H1 (cell line): ENCODE measurements around the gene DPP10. TPM values are rescaled to one million over a fixed set of nuclear protein-coding genes. Genes with fewer than 3 reads are reported as not detected.

Experiments used
- CTCF ChIA-PET: fragments of 300-600 bp; sonication (Branson Sonifier 250); formaldehyde crosslinking; loops from one replicate; lab custom pipeline; 2021; ENCODE audit not compliant: partially characterized antibody; lab: Charles Lee
- POLR2A ChIA-PET: fragments of 300-600 bp; sonication (Branson Sonifier 250); formaldehyde crosslinking; loops from one replicate; lab custom pipeline; 2021; ENCODE audit warnings: inconsistent platforms; ENCODE audit not compliant: partially characterized antibody; lab: Charles Lee
- DNase-seq, 2 experiments: peaks; one replicate each; pipeline versions ENCODE4 v3.0.0 to v3.0.0-alpha.2; 2010 to 2022; ENCODE audit warnings: low spot score in 2 of 2, low read depth in 1 of 2, mixed read lengths in 1 of 2
- FAIRE-seq: peaks from 2 replicates; lab custom pipeline; 2011; peaks lifted over from hg19 to GRCh38; lab: Jason Lieb, UNC
- H2AFZ ChIP-seq: 2 replicates; pipeline ENCODE4 v1.8.1; 2012; ENCODE audit warnings: low read length, inconsistent platforms
- H2AK5ac ChIP-seq: 2 replicates; pipeline ENCODE4 v1.6.1; 2013; ENCODE audit warnings: low read depth, low read length
- H2BK120ac ChIP-seq: replicated peaks from 2 replicates; pipeline ENCODE3; 2013; ENCODE audit warnings: low read depth, low read length, inconsistent platforms
- H2BK12ac ChIP-seq: 2 replicates; pipeline ENCODE4 v1.6.1; 2013; ENCODE audit warnings: low read depth, low read length
- H2BK15ac ChIP-seq: 2 replicates; pipeline ENCODE4 v1.6.1; 2013; ENCODE audit warnings: low read length
- H2BK20ac ChIP-seq: 2 replicates; pipeline ENCODE4 v1.6.1; 2013; ENCODE audit warnings: low read length
- H2BK5ac ChIP-seq: 2 replicates; pipeline ENCODE4 v1.6.1; 2013; ENCODE audit warnings: low read depth, low read length
- H3K14ac ChIP-seq: 2 replicates; pipeline ENCODE4 v1.6.1; 2013; ENCODE audit warnings: inconsistent platforms; ENCODE audit not compliant: insufficient read length
- H3K18ac ChIP-seq: 2 replicates; pipeline ENCODE4 v1.6.1; 2013; ENCODE audit warnings: low read length; ENCODE audit errors: extremely low read depth
- H3K23ac ChIP-seq: 2 replicates; pipeline ENCODE4 v1.6.1; 2013; ENCODE audit warnings: inconsistent platforms; ENCODE audit not compliant: insufficient read length
- H3K23me2 ChIP-seq: 2 replicates; pipeline ENCODE4 v1.6.1; 2013; ENCODE audit warnings: low read depth, low read length
- H3K27ac ChIP-seq: 2 replicates; pipeline ENCODE4 v1.6.1; 2011; ENCODE audit warnings: low read depth, low read length, inconsistent platforms
- H3K27me3 ChIP-seq, 4 experiments: replicated peaks in 1 of 4; 1 replicate in 1 of 4; 2 replicates in 3 of 4; pipeline versions ENCODE4 v1.6.1 to v1.8.1; 2011 to 2013; ENCODE audit warnings: low read length in 3 of 4, mild to moderate bottlenecking in 3 of 4, inconsistent platforms in 2 of 4, mixed read lengths in 2 of 4, moderate library complexity in 1 of 4; ENCODE audit not compliant: control insufficient read depth in 3 of 4, insufficient read depth in 3 of 4; ENCODE audit errors: extremely low read depth in 1 of 4
- H3K36me3 ChIP-seq, 4 experiments: 2 replicates each; pipeline versions ENCODE4 v1.6.1 to v1.8.1; 2011 to 2013; ENCODE audit warnings: mild to moderate bottlenecking in 4 of 4, low read length in 3 of 4, moderate library complexity in 2 of 4, control low read depth in 1 of 4, inconsistent platforms in 1 of 4; ENCODE audit not compliant: insufficient read depth in 4 of 4, control insufficient read depth in 2 of 4
- H3K4ac ChIP-seq: replicated peaks from 2 replicates; pipeline ENCODE3; 2013; ENCODE audit warnings: low read length, low read depth, mixed read lengths, inconsistent platforms; ENCODE audit not compliant: insufficient read length
- H3K4me1 ChIP-seq, 4 experiments: replicated peaks in 1 of 4; 1 replicate in 1 of 4; 2 replicates in 3 of 4; pipeline versions ENCODE4 v1.6.1 to v1.8.1; 2011 to 2013; ENCODE audit warnings: low read length in 3 of 4, inconsistent platforms in 2 of 4, mixed read lengths in 1 of 4; ENCODE audit not compliant: insufficient read depth in 4 of 4, control insufficient read depth in 3 of 4
- H3K4me2 ChIP-seq, 2 experiments: 2 replicates each; pipeline versions ENCODE4 v1.6.1 to v1.8.1; 2011 to 2013; ENCODE audit warnings: low read depth in 2 of 2, low read length in 2 of 2, control low read depth in 1 of 2, inconsistent platforms in 1 of 2, mild to moderate bottlenecking in 1 of 2; ENCODE audit not compliant: insufficient read depth in 1 of 2
- H3K4me3 ChIP-seq, 4 experiments: fragments of 200-600, 300-600 bp in 1 of 4; sonication (generic), shearing (Covaris generic), sonication (Bioruptor Twin) in 1 of 4; 2 replicates each; pipeline versions ENCODE4 v1.5.1 to v1.8.1; 2011 to 2016; ENCODE audit warnings: low read length in 4 of 4, low read depth in 3 of 4, control low read depth in 2 of 4, inconsistent platforms in 2 of 4, mild to moderate bottlenecking in 2 of 4, mixed read lengths in 1 of 4, moderate library complexity in 1 of 4; ENCODE audit not compliant: insufficient read depth in 2 of 4; ENCODE audit errors: extremely low read depth in 1 of 4
- H3K56ac ChIP-seq: replicated peaks from 2 replicates; pipeline ENCODE3; 2013; ENCODE audit warnings: low read depth, mild to moderate bottlenecking, mixed read lengths, low read length, inconsistent platforms; ENCODE audit not compliant: insufficient read length
- H3K79me1 ChIP-seq: 2 replicates; pipeline ENCODE4 v1.6.1; 2013; ENCODE audit warnings: low read depth, low read length, control low read depth
- H3K79me2 ChIP-seq, 2 experiments: 2 replicates each; pipeline versions ENCODE4 v1.6.1 to v1.8.1; 2012 to 2013; ENCODE audit warnings: low read length in 2 of 2, mild to moderate bottlenecking in 2 of 2, inconsistent platforms in 1 of 2; ENCODE audit not compliant: insufficient read depth in 2 of 2, control insufficient read depth in 1 of 2
- H3K9ac ChIP-seq, 4 experiments: replicated peaks in 1 of 4; 1 replicate in 1 of 4; 2 replicates in 3 of 4; pipeline versions ENCODE4 v1.6.1 to v1.8.1; 2011 to 2013; ENCODE audit warnings: low read depth in 3 of 4, low read length in 3 of 4, control low read depth in 2 of 4, mild to moderate bottlenecking in 2 of 4, moderate library complexity in 2 of 4, inconsistent platforms in 1 of 4; ENCODE audit errors: extremely low read depth in 1 of 4
- H3K9me3 ChIP-seq, 2 experiments: 2 replicates each; pipeline versions ENCODE4 v1.6.1 to v1.8.1; 2012 to 2013; ENCODE audit warnings: mild to moderate bottlenecking in 2 of 2, moderate library complexity in 2 of 2, control low read depth in 1 of 2, inconsistent platforms in 1 of 2, low read depth in 1 of 2, low read length in 1 of 2, mixed read lengths in 1 of 2; ENCODE audit not compliant: insufficient read depth in 2 of 2
- H4K20me1 ChIP-seq, 2 experiments: replicated peaks in 1 of 2; 2 replicates each; pipeline versions ENCODE3 to v1.8.1; 2011 to 2013; ENCODE audit warnings: inconsistent platforms in 2 of 2, low read length in 2 of 2, mild to moderate bottlenecking in 1 of 2; ENCODE audit not compliant: insufficient read depth in 2 of 2, control insufficient read depth in 1 of 2
- H4K5ac ChIP-seq: 2 replicates; pipeline ENCODE4 v1.6.1; 2013; ENCODE audit warnings: low read length, low read depth, mixed read lengths, inconsistent platforms; ENCODE audit not compliant: insufficient read length
- H4K8ac ChIP-seq: 2 replicates; pipeline ENCODE4 v1.8.0; 2013; ENCODE audit warnings: mild to moderate bottlenecking, moderate library complexity, low read length, inconsistent platforms; ENCODE audit not compliant: insufficient read depth; ENCODE audit errors: extremely low read depth
- H4K91ac ChIP-seq: replicated peaks from 2 replicates; pipeline ENCODE3; 2013; ENCODE audit warnings: low read length, mixed read lengths, inconsistent platforms; ENCODE audit not compliant: insufficient read length
- CTCF ChIP-seq, 3 experiments: IDR thresholded peaks; 1 replicate in 2 of 3; 2 replicates in 1 of 3; pipeline versions ENCODE4 v1.5.1 to v1.6.1; 2011; ENCODE audit warnings: low read length in 3 of 3, mild to moderate bottlenecking in 3 of 3, inconsistent platforms in 2 of 3, low read depth in 1 of 3, moderate library complexity in 1 of 3; ENCODE audit not compliant: insufficient read depth in 1 of 3; ENCODE audit errors: control extremely low read depth in 1 of 3
- SP2 ChIP-seq: IDR thresholded peaks from 2 replicates; pipeline ENCODE4 v1.6.1; 2012; ENCODE audit warnings: mild to moderate bottlenecking, low read length, inconsistent platforms
- SRF ChIP-seq: IDR thresholded peaks from 2 replicates; pipeline ENCODE4 v1.6.1; 2011; ENCODE audit warnings: mild to moderate bottlenecking, low read depth, low read length, moderate library complexity
- SUZ12 ChIP-seq: fragments of 200-600 bp; sonication (generic); IDR thresholded peaks from 2 replicates; pipeline ENCODE4 v1.6.1; 2012; ENCODE audit warnings: mild to moderate bottlenecking, inconsistent platforms, low read length, moderate library complexity, mixed read lengths
- WGBS, 2 experiments: shearing (Covaris generic) in 1 of 2; methylation state at CpG; one replicate each; pipeline versions ENCODE4 v1.1.6 to v1.1.7; 2013 to 2015; ENCODE audit warnings: low lambda C conversion rate in 2 of 2, mixed read lengths in 2 of 2, inconsistent platforms in 1 of 2, low coverage in 1 of 2, missing lambda C conversion rate in 1 of 2; ENCODE audit not compliant: insufficient replicate concordance in 2 of 2, insufficient coverage in 1 of 2, insufficient read length in 1 of 2; ENCODE audit errors: extremely low coverage in 1 of 2, missing lambda C conversion rate in 1 of 2; 5-methylcytosine and 5-hydroxymethylcytosine counted together
- polyA plus RNA-seq, 7 experiments: library from polyadenylated mRNA; depleted of rRNA in 3 of 7; stranded (reverse) in 5 of 7; unstranded in 2 of 7; fragments of >200 nt in 5 of 7; fragments of 200-250 nt in 2 of 7; gene quantifications; 1 replicate in 5 of 7; 2 replicates in 1 of 7; 4 replicates in 1 of 7; pipeline versions ENCODE4 v1.2.1 to v1.2.3, GENCODE V29; 2011 to 2013; ENCODE audit warnings: missing spikeins in 2 of 7, mixed read lengths in 2 of 7
- total RNA-seq: library from RNA; stranded (reverse); fragmentation: NEBNext Ultra II Directional; extraction: Animal tissue kit (Norgen Biotek cat#: 25700); gene quantifications from 2 replicates; pipeline ENCODE4 v1.2.1, GENCODE V29; 2021

DPP10 gene
- total and polyA plus RNA-seq, 2 of the 8 experiments (the other 6 are each of a cell fraction or from before 2014, with no cell fraction given) = 3.3 to 7.2 TPM

- no peak overlapping the region for H3K23ac ChIP-seq
- no peak overlapping the region for H3K27ac ChIP-seq
- no peaks in the 10 kb centered on the region for H3K79me2 ChIP-seq
- H2BK12ac ChIP-seq = no peak overlapping the region
- H3K4ac ChIP-seq = no peak overlapping the region
- no peak overlapping the region for H4K8ac ChIP-seq
- no peak overlapping the region for H2BK5ac ChIP-seq
- no peaks in the 10 kb centered on the region for H3K9me3 ChIP-seq
- H3K23me2 ChIP-seq = no peaks in the 10 kb centered on the region
- H3K27me3 ChIP-seq = no peaks in the 10 kb centered on the region
- no peak overlapping the region for H2AK5ac ChIP-seq
- H3K4me1 ChIP-seq = no peaks in the 10 kb centered on the region
- H3K56ac ChIP-seq = no peak overlapping the region
- H2BK20ac ChIP-seq = no peak overlapping the region
- H3K79me1 ChIP-seq = no peaks in the 10 kb centered on the region
- DNase-seq (no peak), FAIRE-seq (no peak)
- no peak overlapping the region for H3K4me2 ChIP-seq
- H3K14ac ChIP-seq = no peak overlapping the region
- ChIA-PET POLR2A (no interaction called here), CTCF (no interaction called here)
- H2BK120ac ChIP-seq = no peak overlapping the region
- no peak overlapping the region for H3K18ac ChIP-seq
- WGBS, 2 experiments = 76% methylated on average over 2 of the region's 2 CpGs; no CpG with 5 or more reads in 1 of the 2 experiments
- no peak overlapping the region for H4K91ac ChIP-seq
- no peak overlapping the region for H4K5ac ChIP-seq
- H3K9ac ChIP-seq = no peak overlapping the region
- no peaks in the 10 kb centered on the region for H3K36me3 ChIP-seq
- H2AFZ ChIP-seq = no peak overlapping the region
- H2BK15ac ChIP-seq = no peak overlapping the region
- no peaks in the 10 kb centered on the region for H4K20me1 ChIP-seq
- H3K4me3 ChIP-seq = no peak overlapping the region
- TF ChIP-seq SP2 = no peak
- TF ChIP-seq SRF = no peak
- no peak for TF ChIP-seq CTCF (IDR thresholded peaks at IDR 0.05; ENCODE audit: control extremely low read depth in 1 of 3, insufficient read depth in 1 of 3, low read depth in 1 of 3, low read length in 3 of 3)
- TF ChIP-seq SUZ12 = no peak
Measured at GRCh38 chr2:115075800-115076199, 633.4 kb downstream of the DPP10 start.
